ENCODE data around the gene MCM5.

DNA sequence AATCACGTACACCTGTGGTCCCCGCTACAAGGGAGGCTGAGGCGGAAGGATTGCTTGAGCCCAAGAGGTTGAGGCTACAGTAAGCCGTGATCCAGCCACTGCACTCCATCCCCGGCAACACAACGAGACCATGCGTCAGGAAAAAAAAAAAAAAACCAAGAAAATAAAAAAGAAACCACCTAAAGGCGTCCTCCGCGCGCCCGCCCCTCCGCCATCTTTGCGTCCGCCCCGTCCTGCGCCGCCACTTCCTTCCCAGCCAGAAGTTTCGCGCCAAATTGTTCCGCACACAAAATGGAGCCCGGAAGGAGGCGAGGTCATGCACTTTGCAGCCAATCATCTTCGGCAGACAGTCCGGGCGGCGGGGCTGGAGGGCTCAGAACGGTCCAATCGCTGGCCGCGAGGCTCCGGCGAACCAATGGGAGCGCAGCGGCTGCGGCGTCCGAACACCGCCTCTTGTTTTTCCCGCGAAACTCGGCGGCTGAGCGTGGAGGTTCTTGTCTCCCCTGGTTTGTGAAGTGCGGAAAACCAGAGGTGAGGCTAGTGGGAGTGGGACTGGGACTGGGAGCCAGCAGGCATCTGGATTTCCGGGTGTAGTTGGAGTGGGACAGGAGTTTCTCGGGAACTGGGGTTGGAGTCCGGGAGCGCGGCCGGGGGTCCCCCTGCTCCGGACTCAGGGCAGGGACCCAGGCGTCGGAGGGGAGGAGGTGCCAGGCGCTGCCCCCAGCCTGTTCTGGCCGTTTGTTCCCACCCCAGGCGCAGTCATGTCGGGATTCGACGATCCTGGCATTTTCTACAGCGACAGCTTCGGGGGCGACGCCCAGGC is at the start of gene MCM5:
- TF ChIP-seq POLR2A (IDR thresholded peaks at IDR 0.05), result no peak
- TF ChIP-seq, protein P1, sequence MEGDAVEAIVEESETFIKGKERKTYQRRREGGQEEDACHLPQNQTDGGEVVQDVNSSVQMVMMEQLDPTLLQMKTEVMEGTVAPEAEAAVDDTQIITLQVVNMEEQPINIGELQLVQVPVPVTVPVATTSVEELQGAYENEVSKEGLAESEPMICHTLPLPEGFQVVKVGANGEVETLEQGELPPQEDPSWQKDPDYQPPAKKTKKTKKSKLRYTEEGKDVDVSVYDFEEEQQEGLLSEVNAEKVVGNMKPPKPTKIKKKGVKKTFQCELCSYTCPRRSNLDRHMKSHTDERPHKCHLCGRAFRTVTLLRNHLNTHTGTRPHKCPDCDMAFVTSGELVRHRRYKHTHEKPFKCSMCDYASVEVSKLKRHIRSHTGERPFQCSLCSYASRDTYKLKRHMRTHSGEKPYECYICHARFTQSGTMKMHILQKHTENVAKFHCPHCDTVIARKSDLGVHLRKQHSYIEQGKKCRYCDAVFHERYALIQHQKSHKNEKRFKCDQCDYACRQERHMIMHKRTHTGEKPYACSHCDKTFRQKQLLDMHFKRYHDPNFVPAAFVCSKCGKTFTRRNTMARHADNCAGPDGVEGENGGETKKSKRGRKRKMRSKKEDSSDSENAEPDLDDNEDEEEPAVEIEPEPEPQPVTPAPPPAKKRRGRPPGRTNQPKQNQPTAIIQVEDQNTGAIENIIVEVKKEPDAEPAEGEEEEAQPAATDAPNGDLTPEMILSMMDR (IDR thresholded peaks at IDR 0.05), result no peak
